Stimulated activated effector memory CD8-positive, alpha-beta T cell treated with anti-CD3 and anti-CD28 coated beads, Interleukin-12 subunit alpha, Interleukin-12 subunit beta, amount 100 ng/mL, for 72 hours (primary cell): ENCODE data around the gene UBL7.

Experiments used
- ATAC-seq: fragments of 150-1000 bp; cut with Tn5 transposase; 2 replicates; pipeline ENCODE4 v1.10.0; 2021
- DNase-seq, 2 donors: peaks; one replicate each; pipeline ENCODE4 v3.0.0; 2021 to 2022; ENCODE audit warnings: low spot score in 2 of 2
- H3K27ac Mint-ChIP-seq: one replicate; pipeline ENCODE4 v1.8.0; 2022; ENCODE audit warnings: mild to moderate bottlenecking, mixed read lengths
- H3K36me3 Mint-ChIP-seq: one replicate; pipeline ENCODE4 v1.8.0; 2022; ENCODE audit warnings: mild to moderate bottlenecking, mixed read lengths
- H3K4me1 Mint-ChIP-seq: one replicate; pipeline ENCODE4 v1.8.0; 2022; ENCODE audit warnings: mixed read lengths
- H3K4me3 Mint-ChIP-seq: one replicate; pipeline ENCODE4 v1.8.0; 2022; ENCODE audit warnings: mild to moderate bottlenecking, mixed read lengths
- H3K9me3 Mint-ChIP-seq: one replicate; pipeline ENCODE4 v1.8.0; 2022; ENCODE audit warnings: mixed read lengths

The UBL7 gene

DNA sequence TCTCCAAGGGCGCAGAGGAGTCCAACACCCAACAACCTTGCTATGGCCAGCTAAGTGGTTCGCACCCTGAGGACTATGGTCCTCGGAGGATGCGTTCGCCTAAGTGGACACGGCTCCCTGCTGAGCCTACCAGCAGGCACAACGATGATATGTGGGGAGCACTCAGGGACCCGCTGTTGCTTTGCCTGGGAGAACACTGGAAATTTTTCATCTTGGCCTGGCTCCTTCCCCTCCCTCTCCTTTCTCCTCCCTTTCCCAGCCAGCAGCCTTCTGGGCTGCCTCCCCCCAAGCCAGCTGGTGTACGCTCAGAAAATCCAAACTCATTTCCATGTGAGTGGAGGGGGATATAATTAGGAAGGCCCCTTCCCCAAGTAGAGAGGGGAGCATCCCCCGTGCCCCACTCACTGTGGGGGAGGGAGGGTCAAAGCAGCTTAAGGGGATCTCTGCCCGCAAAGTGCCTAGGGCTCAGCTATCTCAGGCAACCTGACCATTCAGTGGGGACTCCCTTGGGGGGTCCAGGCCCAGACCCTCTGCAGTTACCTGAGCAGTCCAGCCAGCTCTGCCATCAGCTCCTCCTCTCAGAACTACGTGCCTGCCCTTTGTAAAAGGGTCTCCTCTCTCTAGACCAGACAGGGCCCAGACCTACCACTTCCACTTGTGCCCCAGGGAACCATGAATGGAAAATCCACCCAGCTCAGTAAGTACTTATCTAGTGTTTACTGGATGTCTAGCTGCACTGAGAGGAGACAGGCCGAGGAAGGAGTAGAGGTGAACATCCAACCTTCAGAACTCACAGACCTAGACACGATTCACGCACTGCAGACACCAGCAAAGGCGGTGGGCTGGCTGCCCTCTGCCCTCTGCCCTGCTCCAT lies 26.5 kb downstream of the UBL7 start:
- peak overlapping the region; percentile 85 for H3K4me3 Mint-ChIP-seq
- H3K27ac Mint-ChIP-seq, result peak overlapping the region; percentile 89
- H3K36me3 Mint-ChIP-seq, result peaks cover 42% of the 10 kb centered on the region
- no peaks in the 10 kb centered on the region for H3K9me3 Mint-ChIP-seq
- no peak for DNase-seq
- ATAC-seq, result no peak
- peaks cover 75% of the 10 kb centered on the region for H3K4me1 Mint-ChIP-seq

DNA sequence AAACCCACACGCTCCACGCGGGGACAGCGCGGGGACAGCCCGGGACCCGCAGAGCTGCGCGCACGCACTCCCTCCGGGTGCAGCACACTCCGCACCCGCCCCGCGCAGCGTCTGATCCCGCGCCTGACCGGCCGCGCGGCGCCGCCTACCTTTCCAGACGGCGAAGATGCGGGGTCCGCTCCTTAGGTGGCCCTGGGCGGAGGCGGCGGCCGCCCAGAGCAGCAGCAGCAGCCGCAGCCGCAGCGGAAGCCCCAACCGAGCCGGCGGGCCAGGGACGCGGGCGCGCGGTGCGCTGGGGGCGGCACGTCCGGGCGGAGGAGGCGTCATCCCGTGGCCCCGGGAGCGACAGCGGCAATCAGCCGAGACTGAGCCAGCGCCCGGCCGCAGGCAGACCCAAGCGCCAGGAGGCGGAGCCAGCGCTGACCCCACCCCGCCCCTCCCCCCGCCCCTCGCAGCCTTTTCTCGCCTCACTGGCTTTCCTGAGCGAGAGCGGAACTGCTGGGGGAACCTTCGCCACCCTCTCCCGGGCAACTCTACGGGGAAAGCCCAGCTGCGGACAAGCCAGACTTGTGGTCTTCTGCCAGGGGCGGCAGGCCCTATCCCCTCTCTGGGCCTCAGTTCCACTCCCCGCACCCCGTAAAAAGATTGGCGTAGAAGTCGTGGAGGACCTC lies 27.2 kb downstream of the UBL7 start, which contains the start of gene SEMA7A:
Gene SEMA7A, minus strand, starts transcription at position 367 of the 671 bp plus-strand sequence. Its CDS starts 40 bp downstream, at position 327.
- H3K4me1 Mint-ChIP-seq, result peaks cover 80% of the 10 kb centered on the region
- peaks cover 50% of the 10 kb centered on the region for H3K36me3 Mint-ChIP-seq
- ATAC-seq (peak; percentile 92), DNase-seq (peak; percentile 76 to 89)
- peak within 1 kb of the TSS; percentile 85 for H3K4me3 Mint-ChIP-seq
- no peaks in the 10 kb centered on the region for H3K9me3 Mint-ChIP-seq
- H3K27ac Mint-ChIP-seq, result peak within 1 kb of the TSS; percentile 89

DNA sequence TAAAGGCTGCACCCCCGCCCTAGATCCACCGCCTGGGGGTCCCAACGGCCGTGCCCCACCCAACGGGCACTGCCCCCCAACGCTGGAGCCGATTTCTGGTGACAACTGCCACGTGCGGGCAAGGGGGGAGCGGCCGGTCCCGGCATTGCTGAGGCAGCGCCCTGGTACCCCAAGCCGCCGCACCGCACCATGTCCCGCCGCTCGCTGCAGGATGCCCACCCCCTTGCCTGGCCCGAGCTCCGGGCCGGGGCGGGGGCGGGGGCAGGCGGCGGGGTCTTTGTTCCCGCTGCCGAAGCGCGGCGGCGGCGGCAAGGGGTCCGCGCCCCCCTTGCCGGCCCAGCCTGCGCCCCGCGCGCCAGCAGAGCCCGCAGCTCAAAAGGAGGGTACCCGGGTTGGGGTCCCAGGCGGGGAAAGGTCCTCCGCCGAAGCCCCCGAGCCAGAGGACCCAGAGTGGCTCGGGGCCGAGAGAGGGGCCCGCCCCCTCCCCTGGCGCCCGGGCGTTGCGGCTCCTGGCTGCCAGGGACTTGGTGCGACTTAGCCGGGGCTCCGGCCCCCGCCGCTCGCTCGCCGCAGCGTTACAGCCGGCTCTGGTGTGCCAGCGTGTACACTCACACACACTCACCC lies 27.9 kb downstream of the UBL7 start:
- Mint-ChIP-seq H3K4me3 (peak overlapping the region; percentile 85), H3K27ac (peak overlapping the region; percentile 60), H3K36me3 (peaks cover 56% of the 10 kb centered on the region), H3K9me3 (no peaks in the 10 kb centered on the region), H3K4me1 (peaks cover 80% of the 10 kb centered on the region)
- ATAC-seq (no peak), DNase-seq (no peak)

DNA sequence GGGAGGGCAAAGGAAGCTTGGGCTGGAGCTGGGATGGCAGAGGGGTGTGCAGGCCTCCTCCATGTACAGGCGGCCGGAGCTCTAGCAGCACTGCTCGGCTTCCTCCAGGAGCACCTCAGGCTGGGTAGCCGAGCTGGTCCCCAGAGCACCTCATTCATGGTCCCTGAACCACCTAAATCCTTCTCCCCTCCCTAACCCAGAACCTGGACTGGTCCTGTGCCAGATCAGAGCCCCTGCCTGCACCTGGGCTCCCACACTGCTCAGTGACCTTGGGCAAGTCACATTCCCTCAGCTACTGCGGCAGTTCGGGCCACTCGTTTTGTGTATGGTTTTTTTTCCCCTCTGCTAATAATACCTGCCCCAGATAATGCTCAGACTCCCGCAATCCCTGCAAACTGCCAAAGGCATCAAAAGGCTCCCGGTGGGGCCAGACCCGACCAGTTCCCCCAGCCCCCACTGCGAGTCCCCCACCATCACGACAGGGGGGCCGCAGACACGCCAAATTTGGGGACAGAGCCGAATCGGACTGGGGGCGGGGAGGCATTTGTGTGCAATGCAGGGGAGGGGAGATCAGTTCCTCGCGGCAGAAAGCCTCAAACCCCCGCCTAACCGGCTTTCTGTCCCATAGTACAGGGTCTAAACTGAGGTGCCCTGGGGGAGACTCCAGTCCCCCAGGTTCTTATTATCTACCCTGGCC lies 28.5 kb downstream of the UBL7 start:
- Mint-ChIP-seq H3K36me3 (peaks cover 63% of the 10 kb centered on the region), H3K4me3 (peak overlapping the region; percentile 85), H3K27ac (peak overlapping the region; percentile 60), H3K9me3 (no peaks in the 10 kb centered on the region), H3K4me1 (peaks cover 85% of the 10 kb centered on the region)
- no peak for DNase-seq
- ATAC-seq, result no peak

DNA sequence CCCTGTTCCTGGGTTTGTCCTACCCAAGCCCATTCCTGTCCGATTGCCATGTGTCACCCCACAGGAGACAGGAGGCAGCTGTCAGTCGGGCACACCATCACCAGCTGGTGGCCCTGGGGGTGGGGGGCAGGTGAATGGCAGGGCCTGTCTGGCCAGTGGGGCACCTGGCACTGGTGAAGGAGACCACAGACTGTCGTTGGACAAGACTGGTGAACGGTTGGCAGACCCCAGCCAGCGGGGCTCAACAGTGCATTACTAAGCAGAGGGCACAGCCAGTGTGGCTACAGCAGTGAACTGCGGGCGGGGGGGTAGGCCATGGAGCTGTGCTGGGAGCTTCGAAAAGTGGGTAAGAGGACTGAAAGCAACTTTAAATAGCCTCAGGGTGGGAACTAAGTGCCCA lies 29.3 kb downstream of the UBL7 start:
- Mint-ChIP-seq H3K27ac (peak overlapping the region; percentile 60), H3K4me1 (peaks cover 89% of the 10 kb centered on the region), H3K4me3 (peak overlapping the region; percentile 85), H3K36me3 (peaks cover 70% of the 10 kb centered on the region), H3K9me3 (no peaks in the 10 kb centered on the region)
- ATAC-seq (no peak), DNase-seq (no peak)

DNA sequence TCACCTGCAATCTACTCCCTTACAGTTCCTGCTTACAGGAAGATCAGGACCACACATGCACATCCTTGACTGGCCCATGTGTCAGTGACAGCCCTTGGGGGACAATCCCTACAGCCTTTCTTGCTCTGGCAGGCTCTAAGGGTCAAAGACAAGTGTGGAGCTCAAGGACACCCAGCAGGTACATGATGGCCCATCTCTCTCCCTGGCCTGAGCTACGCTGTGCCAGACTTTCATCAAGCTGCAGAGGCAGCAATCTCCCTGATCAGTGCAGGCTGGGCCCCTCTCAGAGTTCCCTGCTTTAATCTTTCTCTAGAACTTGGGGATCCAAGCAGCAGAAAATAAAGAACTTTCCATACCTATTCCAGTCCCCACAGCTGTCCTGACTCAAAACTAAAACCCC lies 29.8 kb downstream of the UBL7 start:
- peaks cover 76% of the 10 kb centered on the region for H3K36me3 Mint-ChIP-seq
- no peaks in the 10 kb centered on the region for H3K9me3 Mint-ChIP-seq
- peaks cover 89% of the 10 kb centered on the region for H3K4me1 Mint-ChIP-seq
- ATAC-seq (no peak), DNase-seq (no peak)
- peak overlapping the region; percentile 85 for H3K4me3 Mint-ChIP-seq
- peak overlapping the region; percentile 60 for H3K27ac Mint-ChIP-seq

DNA sequence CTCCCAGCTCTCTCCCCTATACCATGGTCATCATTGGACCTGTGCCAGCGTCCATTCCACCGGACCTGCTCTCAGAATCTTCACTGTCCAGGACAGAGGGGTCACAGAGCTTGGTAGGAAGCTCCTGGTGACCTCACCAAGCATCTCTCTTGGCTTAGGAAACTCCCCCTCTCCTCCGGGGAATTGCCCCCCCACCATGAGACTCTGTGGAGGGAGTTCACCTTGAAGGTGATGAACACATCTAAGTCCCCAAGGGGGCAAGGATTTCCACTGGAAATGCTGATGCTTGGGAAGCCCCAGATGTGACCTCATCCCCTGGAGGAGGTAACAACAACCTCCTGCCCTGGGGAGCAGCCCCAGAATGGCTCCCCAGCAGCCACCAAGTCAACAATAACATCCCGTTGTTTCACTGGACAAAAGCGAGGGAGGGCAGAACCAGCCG lies 30.4 kb downstream of the UBL7 start:
- Mint-ChIP-seq H3K4me1 (peaks cover 89% of the 10 kb centered on the region), H3K27ac (peak overlapping the region; percentile 60), H3K4me3 (peak overlapping the region; percentile 85), H3K9me3 (no peaks in the 10 kb centered on the region), H3K36me3 (peaks cover 81% of the 10 kb centered on the region)
- ATAC-seq (no peak), DNase-seq (no peak)

DNA sequence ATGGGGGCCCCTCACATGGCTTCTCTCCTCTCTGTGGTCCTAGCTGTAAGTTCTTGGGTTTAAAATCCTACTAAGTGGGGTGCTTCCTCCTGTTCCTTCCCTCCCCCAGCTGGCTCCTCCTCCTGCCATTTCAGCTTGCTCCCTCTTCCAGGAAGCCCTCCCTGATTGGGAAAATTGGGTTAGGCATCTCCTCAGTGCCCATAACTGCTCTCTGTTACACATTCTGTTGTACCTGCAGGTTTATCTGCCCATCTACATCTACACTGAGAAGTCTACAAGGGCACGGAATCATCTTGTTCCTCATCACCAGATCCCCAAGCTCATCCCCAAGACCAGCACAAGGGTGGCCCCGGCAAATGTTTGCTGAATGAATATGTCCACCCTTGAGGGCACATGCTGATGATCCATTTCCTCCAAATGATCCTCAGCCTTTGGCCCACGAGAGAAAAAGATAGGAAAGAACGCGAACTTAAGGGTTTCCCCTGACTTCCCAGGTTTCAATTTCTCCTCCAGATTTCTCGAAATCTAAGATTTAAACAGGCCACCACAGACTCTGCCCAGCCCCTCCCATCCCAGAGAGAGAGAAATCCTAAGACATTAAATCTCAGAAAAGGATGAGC lies 31.1 kb downstream of the UBL7 start:
- ATAC-seq (no peak), DNase-seq (no peak)
- Mint-ChIP-seq H3K9me3 (no peaks in the 10 kb centered on the region), H3K36me3 (peaks cover 88% of the 10 kb centered on the region), H3K27ac (peak overlapping the region; percentile 60), H3K4me1 (peaks cover 87% of the 10 kb centered on the region), H3K4me3 (peak overlapping the region; percentile 85)

DNA sequence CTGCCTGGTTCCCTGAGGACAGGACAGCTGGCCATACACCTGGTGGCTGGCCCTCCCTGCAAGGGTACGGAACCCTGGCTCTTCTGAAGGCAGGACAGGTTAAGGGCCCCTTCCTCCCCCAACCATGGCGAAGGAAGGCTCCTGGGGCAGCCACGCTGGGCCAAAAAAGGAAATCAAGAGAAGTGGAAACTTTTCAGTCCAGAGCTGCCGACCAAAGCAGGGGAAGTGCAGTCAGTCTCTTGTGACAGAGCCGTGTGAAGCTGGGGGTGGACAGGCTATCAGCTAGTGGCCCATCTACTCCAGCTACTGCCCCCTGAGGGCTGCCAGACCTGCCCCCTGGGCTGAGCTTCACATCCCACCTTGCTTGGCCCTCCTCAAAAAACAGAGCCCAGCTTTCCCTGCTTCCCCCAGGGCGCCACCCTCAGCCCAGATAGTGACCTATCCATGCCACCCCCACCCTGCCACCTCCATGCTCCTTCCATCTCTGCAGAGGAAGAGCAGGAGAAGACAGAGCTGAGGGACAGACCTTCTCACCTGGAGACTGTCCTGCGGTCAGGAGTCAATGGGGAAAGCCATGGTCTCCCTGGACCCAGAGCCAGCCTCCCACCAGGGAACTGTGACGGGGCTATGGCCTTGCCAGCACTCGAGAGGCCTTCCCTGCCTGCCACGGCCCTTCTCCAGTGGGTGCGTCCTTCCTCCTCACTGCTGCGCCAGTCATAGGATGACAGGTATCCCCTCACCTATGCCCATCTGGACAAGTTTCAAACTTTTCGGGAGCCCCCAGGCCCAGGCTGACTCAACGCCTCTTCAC lies 31.8 kb downstream of the UBL7 start:
- Mint-ChIP-seq H3K36me3 (peaks cover 90% of the 10 kb centered on the region), H3K27ac (peak overlapping the region; percentile 60), H3K4me1 (peaks cover 87% of the 10 kb centered on the region), H3K9me3 (no peaks in the 10 kb centered on the region), H3K4me3 (peak overlapping the region; percentile 85)
- ATAC-seq (no peak), DNase-seq (no peak)

DNA sequence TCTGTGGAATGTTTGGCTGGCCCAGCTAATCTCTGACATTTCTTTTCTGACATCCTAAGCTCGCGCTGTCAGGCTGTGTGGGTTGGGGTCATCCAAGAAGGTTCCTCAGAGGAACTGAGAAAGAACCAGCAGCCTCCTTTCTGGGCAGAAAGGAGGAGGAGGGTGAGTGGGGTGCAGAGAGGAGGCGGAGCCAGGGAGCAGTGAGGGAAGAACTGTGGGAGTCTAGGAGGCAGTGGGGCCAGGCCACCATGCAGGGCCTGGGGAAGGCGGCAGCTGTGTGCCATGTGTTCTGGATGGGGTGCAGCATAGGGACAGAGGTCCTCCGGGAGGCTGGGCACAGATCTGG lies 32.5 kb downstream of the UBL7 start:
- Mint-ChIP-seq H3K27ac (peak overlapping the region; percentile 60), H3K9me3 (no peaks in the 10 kb centered on the region), H3K36me3 (peaks cover 94% of the 10 kb centered on the region), H3K4me3 (peak overlapping the region; percentile 85), H3K4me1 (peaks cover 91% of the 10 kb centered on the region)
- DNase-seq, result no peak
- no peak for ATAC-seq

DNA sequence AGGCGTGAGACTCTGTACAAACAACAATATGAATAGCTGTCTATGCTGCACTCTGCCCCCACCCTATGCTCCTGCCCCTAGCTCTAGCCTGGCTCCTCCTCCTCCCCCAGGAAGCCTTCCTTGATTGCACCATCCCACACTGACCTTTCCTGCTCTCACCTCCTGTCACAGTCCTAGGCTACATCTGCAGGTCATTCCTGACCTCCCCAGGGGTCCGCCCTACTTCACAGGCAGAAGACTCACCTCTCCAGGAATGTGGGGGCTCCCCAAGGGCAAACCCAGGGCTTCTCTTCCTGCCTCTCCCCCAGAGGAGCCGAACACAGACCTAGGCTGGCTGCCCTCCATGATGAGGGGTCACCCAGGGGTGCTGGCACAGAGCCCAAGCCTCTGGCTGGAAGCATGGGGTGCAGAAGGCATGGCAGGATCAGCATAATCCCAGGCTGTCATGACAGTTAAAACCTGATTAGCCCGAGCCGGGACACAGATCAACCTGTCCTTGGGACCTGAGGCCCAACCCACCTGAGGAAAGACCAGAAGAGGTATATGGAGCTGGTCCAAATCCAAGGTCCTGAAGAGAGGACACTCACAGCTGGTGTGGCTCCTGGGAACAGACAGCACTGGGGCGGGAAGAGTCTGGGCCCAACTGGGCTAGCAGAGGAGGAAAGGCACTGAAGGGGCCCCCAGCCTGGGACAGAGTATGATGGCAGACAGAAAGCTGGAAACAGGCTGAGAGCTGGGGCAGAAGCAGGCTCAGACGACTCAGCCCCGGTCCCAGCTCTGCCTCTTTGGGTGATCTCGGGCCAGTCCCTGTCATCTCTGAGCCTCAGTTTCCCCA lies 33.1 kb downstream of the UBL7 start:
- no peak for DNase-seq
- H3K9me3 Mint-ChIP-seq, result no peaks in the 10 kb centered on the region
- H3K4me3 Mint-ChIP-seq, result peak overlapping the region; percentile 85
- H3K4me1 Mint-ChIP-seq, result peaks cover 96% of the 10 kb centered on the region
- H3K27ac Mint-ChIP-seq, result peak overlapping the region; percentile 60
- ATAC-seq, result no peak
- H3K36me3 Mint-ChIP-seq, result peaks cover 99% of the 10 kb centered on the region

DNA sequence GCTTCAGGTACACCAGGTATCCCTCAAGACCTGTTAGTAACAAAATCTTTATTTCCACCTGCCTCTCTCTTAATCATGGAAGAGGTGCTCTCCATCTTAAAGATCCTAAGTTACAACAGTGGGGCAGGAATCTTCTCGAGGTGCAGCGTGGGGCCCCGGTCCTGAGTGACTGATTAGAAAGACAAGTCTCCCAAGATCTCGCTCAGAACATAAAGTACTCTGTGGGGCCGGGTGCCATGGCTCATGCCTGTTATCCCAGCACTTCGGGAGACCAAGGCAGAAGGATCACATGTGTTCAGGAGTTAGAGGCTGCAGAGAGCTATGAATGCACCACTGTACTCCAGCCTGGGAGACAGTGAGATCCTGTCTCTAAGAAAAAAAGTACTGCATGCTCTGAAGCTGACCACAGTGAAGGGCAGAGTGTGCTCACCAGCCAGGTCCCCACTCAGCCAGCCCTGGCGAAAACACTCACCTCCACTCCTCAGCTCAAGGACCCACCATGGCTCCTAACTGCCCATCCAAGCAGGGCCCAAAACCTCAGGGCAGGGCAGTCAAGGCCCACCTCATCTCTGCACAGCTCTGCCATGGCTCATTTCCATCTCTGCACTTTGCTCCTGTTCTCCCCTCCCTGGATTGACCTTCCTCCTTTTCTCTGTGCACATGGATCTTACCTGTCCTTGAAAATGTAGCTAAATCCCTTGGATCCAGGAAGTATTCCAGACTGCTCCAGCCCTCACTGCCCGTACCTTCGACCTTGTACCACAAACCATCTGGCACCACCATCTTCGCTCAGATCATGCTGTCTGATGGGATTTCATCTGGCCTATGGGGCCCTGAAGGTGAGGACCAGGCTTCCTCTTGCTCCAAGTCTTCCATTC lies 34.3 kb downstream of the UBL7 start:
- peaks cover 94% of the 10 kb centered on the region for H3K36me3 Mint-ChIP-seq
- peaks cover 95% of the 10 kb centered on the region for H3K4me1 Mint-ChIP-seq
- DNase-seq, result no peak
- no peak overlapping the region for H3K4me3 Mint-ChIP-seq
- H3K27ac Mint-ChIP-seq, result peak overlapping the region; percentile 40
- no peak for ATAC-seq
- H3K9me3 Mint-ChIP-seq, result no peaks in the 10 kb centered on the region

DNA sequence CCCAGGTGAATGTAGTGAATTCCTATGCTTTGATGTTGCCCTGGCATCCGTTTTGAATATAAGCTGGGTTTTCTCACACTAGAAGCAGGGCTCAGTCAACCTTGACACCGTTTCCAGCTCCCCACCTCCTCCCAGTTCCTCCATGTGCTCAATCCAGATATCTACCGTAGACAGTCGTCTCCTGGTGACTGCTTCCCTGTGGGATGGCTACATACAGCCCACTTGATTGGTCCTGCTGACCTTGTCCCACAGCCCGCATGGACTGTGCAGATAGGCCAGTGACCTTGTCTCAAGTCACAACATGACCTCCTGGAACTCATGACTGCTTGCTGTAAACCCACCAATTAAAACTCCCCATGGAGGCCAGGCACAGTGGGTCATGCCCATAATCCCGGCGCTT lies 35.3 kb downstream of the UBL7 start:
- H3K27ac Mint-ChIP-seq, result peak overlapping the region; percentile 40
- H3K36me3 Mint-ChIP-seq, result peaks cover 92% of the 10 kb centered on the region
- peaks cover 95% of the 10 kb centered on the region for H3K4me1 Mint-ChIP-seq
- no peak for DNase-seq
- no peak for ATAC-seq
- H3K9me3 Mint-ChIP-seq, result no peaks in the 10 kb centered on the region
- no peak overlapping the region for H3K4me3 Mint-ChIP-seq
